ENCODE results near the gene FYCO1.

DNA sequence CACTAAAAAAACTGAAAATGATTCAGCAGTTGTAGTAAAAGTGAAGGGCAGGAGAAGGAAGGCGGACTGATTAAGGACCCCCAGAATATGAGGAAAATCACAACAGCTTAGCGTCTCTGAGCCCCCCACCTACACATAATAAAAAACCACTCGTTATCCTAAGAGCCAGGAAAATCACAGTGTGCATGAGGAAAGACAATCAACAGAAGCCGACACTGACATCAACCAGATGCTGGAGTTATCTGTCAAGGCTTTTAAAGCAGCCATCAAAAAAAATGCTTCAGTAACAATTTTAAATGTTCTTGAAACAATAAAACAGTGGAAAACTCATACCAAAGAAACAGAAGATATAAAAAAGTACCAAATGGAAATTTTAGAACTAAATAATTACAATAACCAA is 62.0 kb downstream of the FYCO1 start:
- TF ChIP-seq, protein P1, sequence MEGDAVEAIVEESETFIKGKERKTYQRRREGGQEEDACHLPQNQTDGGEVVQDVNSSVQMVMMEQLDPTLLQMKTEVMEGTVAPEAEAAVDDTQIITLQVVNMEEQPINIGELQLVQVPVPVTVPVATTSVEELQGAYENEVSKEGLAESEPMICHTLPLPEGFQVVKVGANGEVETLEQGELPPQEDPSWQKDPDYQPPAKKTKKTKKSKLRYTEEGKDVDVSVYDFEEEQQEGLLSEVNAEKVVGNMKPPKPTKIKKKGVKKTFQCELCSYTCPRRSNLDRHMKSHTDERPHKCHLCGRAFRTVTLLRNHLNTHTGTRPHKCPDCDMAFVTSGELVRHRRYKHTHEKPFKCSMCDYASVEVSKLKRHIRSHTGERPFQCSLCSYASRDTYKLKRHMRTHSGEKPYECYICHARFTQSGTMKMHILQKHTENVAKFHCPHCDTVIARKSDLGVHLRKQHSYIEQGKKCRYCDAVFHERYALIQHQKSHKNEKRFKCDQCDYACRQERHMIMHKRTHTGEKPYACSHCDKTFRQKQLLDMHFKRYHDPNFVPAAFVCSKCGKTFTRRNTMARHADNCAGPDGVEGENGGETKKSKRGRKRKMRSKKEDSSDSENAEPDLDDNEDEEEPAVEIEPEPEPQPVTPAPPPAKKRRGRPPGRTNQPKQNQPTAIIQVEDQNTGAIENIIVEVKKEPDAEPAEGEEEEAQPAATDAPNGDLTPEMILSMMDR (IDR thresholded peaks at IDR 0.05): no peak
- TF ChIP-seq ZFX (IDR thresholded peaks at IDR 0.05; ENCODE audit: borderline replicate concordance): no peak

Measured in 22Rv1 (cell line).